HG03196 (cell line): Measurements from ENCODE around the gene STX7.

Source experiments
- ATAC-seq: cut with Tn5 transposase; IDR thresholded peaks from one replicate; pipeline ENCODE4 v1.9.1; 2021; ENCODE audit not compliant: unreplicated experiment

Gene STX7

DNA sequence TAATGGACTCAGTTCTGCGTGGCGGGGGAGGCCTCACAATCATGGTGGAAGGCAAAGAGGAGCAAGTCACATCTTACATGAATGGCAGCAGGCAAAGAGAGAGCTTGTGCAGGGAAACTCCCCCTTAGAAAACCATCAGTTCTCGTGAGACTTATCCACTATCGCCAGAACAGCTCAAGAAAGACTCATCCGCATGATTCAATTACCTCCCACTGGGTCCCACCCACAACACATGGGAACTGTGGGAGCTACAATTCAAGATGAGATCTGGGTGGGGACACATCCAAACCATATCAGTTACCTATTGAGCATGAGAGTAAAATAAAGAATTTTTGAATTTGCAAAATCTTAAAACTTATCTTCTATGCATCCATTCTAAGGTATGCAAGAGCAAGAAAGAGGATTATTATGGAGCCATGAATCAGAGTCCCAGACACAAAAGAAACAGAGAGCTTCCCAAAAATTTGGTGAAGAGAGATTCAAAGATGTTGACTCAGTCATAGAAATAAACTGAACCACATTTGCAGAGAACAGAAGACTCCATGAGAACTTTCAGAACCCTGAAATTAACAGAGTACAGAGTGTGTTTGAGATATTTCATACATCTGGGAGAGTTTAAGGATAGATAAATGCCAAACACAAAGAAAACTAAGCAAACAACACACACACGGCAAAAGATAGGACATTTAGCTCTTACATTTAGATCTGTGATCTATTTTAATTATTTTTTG is 94.5 kb downstream of the STX7 start:
- no peak for ATAC-seq

DNA sequence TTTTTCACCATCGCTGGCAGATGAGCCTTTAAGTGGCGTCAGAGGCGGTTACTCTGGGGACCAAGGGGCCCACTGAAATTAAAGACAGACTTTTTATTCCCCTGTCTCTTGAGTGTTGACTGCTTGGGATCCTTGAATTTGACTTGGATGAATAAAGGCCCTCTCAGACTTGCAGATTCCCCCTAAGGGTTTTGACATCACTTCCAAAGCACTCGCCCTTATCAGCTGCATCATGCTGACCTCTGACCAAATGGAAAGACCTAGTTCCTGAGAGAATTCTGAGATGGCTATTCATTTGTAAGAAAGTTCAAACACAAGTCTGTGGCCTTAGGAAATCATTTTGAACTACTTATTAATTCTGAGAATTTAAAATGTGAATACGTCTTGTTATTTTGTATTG is 98.2 kb downstream of the STX7 start:
- ATAC-seq = no peak

DNA sequence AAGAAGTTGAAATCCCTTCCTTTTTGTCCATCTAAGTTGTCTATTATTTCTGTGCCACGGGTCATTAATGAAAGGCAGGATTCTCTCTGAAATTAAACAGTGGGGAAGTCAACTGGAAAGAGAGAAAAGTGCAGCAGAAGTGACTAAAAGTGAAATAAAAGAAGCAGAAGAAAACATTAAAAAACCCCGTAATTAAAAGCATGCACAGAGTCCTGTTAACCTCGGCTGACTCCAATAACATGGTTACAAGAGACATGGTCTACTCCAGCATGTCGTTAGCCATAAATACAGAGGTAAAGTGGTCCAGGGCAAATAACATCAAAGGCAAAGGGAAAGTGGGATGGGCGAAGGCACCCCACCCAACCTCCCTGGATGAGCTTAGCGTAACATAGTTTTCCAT is 98.6 kb downstream of the STX7 start:
- no peak for ATAC-seq

DNA sequence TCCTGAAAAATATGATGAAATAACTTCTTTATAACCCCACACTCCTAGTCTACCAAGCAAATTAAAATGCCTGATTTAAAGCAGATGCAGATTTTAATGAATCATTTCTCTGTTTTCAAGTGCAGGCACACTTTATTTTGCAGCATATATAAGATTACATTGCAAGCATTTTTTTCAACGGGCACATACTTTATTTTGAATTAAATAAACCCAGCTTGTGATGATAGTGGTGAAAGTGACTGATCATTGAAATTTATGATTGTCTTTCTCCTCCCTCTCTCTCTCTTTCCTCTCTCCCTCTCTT is 99.5 kb downstream of the STX7 start:
- no peak for ATAC-seq

DNA sequence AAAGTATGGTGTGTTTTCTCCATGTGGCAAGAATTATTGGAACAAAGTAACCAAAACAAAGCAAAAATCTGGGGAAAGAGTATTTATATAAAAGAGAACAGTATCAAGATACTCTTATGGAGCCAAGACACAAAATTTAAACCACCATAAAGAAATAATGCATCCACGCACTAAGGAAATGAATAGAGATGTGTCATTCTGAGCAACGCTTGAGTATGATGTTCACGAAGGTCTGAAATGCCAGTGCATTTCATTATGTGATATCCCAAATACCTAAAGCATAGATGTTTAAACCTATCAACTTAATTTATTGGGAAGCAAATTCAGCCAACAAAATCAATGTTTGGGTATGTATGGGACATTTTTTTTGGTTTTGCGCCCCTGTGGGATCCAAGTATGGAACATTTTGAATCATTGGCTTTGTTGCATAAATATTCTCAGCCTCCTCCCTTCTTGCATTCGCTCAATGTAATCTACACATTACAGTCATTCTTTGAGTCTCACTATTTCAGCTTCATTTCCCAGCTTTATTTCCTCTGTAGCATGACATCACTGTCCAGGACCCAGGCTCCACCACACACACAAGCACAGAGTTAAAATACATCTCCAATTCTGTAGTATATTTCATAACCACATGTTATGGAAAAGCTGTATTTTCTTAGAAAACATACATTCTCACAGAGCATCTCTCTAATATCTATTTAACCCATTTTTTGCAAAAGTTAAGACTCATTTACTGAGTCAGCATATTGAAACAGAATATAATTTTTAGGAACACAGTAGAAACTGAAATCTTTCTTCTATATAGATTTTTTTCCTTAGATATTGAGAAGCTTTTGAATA is 100.0 kb downstream of the STX7 start:
- ATAC-seq = no peak

DNA sequence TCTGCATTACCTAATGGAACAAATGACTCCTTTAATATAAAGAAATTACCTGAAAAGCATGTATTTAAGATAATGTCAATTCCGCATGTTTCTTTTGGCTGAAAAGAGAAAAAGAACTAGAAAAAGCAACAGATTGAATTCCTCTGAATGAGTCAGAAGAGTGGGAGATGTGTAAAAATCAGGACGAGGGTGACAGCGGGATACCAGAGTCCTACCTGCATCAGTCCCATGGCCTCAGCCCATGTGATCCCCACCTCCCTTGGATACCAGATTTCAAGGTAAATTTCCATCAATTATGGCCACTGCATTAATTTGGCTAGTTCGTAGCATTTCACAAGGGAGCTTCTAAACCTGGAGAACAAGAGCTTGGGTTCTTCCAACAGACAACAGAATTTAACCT is 101.6 kb downstream of the STX7 start:
- ATAC-seq = no peak

DNA sequence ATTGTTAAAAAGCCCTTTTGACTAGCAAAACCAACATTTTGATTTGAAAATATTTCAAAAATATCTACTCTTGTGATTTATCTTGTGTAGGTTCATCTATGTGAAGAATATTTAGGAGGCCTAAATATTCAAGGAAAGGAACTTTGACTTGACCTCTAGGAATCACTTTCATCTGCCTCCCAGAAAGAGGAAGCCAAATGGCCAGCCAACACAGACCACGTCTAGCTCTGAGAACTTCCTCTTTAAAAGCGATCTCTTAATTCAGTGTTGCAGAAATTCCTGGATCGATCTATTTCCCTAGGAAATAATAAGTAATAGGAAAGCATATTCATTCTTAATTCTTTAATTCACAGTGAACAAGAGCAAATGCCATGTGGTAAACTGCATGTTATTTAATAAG is 102.1 kb downstream of the STX7 start:
- ATAC-seq = no peak

DNA sequence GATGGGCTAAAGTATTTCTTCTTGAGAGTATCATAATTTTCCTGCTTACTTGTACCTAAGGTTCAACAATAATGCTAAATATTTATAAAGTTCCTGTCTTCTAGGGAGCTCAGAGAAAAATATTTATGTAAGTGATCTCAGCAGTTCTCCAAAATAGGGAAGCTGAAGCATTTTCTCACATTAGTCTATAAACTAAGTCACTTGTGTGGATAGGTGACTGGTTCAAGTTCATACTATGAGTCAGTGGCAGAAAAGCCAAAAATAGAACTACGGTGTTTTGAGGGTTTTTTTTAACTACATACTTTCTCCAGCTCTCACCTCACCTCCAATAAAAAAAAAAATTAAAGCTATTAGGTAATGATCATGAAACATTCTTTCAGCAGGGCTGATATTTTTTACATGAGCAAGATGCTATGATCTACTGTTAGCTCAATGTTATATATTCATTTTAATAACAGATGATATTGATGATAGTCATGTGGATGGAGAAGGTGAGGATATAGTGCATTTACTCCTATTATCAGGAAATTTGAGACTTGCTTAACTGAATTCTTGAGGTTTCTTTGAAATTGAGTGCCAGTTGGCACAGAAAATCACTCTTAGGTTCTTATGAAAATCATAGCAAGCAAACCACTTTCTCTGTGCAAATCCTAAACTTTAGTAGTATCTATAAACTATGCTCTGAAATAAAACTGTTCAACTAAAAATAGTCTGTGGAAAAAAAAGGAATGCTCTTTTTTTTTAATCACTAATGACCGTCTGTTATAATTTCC is 107.6 kb downstream of the STX7 start:
- peak; percentile 61 for ATAC-seq

DNA sequence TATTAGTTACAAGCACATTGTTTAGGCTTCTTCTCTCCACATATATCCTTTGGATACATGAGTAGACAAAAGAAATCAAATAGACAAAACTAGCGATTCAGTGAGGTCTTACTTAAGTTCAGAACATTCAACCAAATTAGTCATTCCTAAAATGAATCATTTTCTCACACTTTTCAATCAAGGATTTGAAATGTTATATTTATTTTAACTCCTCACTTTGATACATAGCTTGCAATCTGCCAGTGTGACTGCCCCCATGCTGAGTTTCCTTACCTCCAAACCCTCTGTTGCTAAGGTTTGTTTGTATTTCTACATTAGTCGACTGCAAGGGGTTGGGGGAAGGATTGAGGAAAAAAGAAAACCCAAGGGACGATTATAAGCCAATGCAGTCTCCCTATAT is 108.2 kb downstream of the STX7 start:
- no peak for ATAC-seq

DNA sequence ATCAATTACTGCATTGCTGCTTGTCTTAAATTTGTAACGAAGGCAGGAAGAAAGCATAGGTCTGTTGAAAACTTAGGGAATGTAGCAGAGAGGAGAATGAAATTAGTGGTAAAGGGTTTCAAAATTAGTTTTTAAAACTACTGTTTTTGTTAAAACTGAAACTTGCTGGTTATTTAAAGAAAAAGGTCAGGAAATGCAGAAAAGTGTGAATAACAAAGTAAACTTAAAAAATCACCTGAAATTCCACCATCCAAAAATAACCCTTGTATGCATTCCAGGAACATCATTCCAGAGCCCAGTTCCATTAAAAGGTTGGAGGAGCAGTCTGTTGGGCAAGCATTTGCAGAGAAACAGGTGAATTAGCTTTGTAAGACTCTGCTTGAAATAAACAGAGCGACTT is 108.6 kb downstream of the STX7 start:
- no peak for ATAC-seq

DNA sequence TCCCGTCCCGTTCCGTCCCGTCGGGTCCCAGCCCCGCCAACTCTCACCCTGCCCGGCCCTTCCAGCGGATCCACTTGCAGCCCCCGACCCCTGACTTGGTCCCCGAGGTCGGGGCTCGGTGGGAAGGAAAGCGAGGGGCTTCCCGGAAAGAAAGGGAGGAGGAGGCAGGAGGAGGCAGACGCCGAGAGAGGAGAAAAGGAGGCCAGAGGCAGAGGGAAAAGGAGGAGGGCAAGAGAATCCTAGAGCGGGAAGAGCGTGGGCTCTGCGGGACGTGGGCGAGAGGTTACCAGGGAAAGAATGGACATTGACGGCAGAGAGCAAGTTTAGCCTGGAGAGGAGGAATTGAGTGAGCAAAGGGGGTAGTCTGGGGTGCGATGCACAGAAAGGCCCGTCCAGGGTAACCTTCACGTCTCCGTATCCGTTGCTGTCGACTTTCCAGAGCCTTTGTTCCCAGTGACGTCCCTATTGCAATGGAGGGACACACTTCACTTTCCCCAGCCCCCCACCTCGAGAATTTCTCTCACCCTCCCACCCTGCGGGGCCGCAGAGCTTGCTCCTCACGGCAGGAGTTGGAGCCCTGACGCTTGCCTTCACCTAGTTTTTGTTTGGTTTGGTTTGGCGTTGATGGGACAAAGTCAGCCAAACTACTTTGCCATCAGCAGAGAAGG is 111.2 kb downstream of the STX7 start:
- no peak for ATAC-seq

DNA sequence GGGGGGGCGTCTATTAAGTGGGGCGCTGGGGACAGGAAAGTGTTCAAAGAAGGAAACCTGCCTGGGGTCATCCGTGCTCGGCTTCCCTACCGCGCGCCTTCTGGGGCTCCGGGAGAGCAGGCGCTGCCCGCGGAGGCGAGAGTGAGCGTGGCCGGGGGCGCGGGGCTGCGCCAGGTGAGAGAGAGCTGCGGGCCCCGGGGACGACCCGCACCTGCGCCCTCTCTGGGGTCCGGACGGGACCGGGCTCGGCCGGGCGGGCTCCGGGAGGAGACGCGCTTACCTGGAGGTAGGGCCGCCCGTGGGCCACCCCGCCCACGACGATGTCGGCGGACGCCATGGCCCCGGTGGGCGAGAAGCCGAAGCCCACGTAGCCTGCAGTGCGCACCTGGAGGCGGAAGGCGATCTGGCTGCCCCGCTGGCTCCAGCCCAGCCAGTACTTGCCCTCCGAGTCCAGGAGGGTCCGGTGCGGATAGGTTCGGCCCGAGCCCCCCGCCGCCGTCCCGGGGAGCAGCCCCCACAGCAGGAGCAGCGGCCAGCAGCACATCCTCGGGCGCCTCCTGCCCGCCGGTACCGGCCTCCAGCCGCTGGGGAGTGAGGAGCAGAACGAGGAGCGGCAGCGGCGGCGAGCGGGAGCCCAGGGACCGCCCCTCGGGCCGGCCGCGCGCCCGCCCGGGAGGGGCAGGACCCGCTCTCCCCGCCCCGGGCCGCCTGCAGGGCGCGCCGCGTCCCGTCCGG is 111.9 kb downstream of the STX7 start, which contains the start of gene MOXD1:
TSS of gene MOXD1 (minus strand) at position 593 of the 735 bp plus-strand sequence. CDS start at position 544, 49 bp downstream.
- ATAC-seq = peak; percentile 40

DNA sequence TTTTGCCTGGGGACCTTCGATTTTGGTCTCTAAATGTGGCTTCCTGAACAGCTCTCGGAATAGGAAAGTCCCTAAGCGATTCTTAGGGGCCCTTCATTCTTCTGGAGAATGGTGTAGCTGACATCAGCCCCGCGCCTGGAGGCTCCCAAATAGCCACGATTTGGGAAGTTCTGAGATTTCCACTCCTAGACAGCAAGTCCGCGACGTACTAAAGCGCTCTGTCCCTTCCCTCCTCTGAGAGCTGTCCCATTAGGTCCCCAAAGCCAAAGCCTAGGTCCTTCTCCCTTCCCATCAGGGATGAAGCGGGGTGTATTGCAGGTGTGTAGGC is 112.4 kb downstream of the STX7 start:
- no peak for ATAC-seq

DNA sequence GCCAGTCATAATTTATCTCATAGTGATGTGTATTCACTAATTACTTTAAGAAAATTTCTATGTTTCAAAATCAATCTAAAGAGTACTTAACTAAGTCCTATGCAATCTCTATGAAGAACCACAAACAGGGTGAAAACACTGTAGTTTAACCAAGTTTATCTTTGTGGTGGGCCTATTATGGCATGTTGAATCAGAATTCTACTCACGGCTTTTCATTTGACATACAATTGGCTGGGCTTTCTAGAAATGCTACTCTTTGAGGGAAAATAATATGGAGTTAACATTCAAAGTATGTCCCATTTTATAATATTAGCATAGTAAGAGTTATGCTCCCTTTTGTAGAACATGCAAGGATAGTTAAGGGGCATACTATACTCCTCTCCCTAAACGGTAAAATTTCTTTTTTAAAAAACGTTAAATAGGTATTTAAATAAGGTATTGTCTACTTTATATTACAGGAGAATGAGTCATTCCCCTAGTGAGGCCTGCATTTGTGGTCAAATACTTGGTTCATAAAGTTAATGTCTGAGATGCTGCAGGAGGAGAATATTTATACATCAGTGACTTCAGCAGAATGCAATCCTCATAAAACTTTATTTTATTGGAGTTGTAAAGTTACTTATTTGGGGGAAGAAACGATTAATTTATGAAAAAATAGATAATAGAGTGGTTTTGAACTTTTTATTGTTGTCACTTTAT is 113.4 kb downstream of the STX7 start:
- ATAC-seq = no peak
